LNCAP (cell line): ENCODE measurements around the gene MDGA2.

ENCODE experiments used
- TF ChIP-seq, protein P1 (sequence below): fragments of 450-650 bp; IDR thresholded peaks from 2 replicates; pipeline ENCODE4 v1.5.1; 2017; ENCODE audit warnings: mild to moderate bottlenecking

MDGA2 gene

DNA sequence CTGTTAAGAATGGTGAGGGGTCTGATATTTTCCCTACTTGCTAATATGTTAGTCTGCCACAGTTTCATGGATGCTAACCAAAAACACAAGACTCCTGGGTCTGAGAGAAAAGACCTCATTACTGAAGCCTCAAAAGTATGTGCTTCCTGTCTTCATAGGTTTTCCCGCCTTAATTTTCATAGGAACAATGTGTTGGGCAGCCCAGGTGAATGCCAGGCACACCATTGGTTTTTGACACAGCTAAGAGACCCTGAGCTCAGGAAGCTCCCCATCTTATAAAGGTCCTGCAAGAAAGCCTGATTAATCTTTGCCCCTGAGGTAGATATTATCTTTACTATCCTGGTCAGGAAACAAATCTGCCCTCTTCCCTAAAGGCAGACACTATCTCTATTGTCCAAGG is 464.1 kb downstream of the MDGA2 start:
- TF ChIP-seq, protein P1, sequence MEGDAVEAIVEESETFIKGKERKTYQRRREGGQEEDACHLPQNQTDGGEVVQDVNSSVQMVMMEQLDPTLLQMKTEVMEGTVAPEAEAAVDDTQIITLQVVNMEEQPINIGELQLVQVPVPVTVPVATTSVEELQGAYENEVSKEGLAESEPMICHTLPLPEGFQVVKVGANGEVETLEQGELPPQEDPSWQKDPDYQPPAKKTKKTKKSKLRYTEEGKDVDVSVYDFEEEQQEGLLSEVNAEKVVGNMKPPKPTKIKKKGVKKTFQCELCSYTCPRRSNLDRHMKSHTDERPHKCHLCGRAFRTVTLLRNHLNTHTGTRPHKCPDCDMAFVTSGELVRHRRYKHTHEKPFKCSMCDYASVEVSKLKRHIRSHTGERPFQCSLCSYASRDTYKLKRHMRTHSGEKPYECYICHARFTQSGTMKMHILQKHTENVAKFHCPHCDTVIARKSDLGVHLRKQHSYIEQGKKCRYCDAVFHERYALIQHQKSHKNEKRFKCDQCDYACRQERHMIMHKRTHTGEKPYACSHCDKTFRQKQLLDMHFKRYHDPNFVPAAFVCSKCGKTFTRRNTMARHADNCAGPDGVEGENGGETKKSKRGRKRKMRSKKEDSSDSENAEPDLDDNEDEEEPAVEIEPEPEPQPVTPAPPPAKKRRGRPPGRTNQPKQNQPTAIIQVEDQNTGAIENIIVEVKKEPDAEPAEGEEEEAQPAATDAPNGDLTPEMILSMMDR: no peak

DNA sequence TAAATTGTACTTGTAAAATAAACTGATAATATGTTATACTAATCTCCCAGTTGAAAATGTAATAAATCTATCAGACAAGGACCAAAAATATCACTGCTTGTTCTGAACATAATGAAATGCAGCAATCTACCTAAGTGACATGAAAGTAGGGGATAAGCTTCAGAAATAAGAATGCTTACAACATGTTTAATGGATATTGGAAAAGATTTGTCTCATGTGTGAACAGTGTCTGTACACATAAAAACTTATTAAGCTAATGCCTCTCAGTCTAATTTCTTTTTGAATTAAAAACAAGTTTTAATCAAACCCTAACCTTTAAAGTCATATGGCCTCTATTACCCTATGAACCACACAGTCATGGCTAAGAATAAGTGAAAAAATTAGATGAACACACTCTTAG is 465.3 kb downstream of the MDGA2 start:
- TF ChIP-seq, protein P1: no peak

DNA sequence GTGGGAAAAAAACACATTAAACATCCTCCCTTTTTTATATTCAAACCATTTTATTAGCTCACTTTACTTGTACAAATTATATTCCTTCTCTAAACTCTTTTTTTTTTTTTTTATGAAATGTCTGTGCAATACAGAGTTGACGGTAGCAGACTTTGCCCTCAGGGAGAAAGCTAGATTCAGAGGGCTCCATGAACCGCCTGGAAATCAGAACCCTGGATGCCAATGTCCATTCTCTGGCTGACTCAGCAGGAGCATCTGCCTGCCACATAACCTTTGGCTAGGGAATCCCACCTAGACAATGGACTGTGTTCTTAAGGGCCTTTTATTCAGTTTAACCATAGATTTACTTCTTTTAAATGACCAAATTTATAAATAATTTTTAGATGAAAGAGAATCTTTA is 467.0 kb downstream of the MDGA2 start:
- TF ChIP-seq, protein P1: no peak

- TF ChIP-seq, protein P1: no peak
Observed at GRCh38 chr14:47207617-47208016, 467.8 kb downstream of the MDGA2 start.

GRCh38 chr14:47200740-47201139 is 474.7 kb downstream of the MDGA2 start:
- TF ChIP-seq, protein P1: no peak

DNA sequence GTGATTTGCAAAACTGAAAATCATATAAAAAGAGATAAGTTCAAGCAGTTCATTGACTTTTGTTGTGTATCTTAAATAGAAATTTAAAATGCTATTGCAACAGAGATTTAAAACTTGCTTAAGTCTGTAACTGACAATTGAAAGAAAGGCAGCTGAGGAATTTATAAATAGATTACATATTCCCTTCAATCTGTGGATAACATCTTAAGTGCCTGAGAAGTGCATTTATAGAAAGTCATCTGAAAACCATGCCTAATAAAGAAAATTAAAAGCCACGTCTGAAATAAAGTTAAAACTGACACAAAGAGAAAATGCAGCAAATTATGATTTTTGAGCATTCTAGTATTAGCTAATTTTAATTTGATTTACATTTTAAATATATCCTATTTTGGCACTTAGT is 479.8 kb downstream of the MDGA2 start:
- TF ChIP-seq, protein P1: no peak

- TF ChIP-seq, protein P1: no peak
Observed at GRCh38 chr14:47194055-47194454, 481.4 kb downstream of the MDGA2 start.

GRCh38 chr14:47191700-47192099 is 483.7 kb downstream of the MDGA2 start:
- TF ChIP-seq, protein P1: no peak
